H9 (cell line): ENCODE measurements around the gene LRRC37A. TPM values are rescaled to one million over a fixed set of nuclear protein-coding genes. Genes with fewer than 3 reads are reported as not detected.
"Not testable (repeated sequence)": the region's sequence is repeated elsewhere in the genome, so short reads cannot be mapped to it uniquely, and the experiment has no call there.

Experiments used
- DNase-seq: peaks from one replicate; pipeline ENCODE4 v3.0.0-alpha.2; 2017
- H2AFZ ChIP-seq: one replicate; pipeline ENCODE4 v1.6.1; 2013; ENCODE audit warnings: mild to moderate bottlenecking, low read length, control low read depth, moderate library complexity
- H2AK5ac ChIP-seq: 2 replicates; pipeline ENCODE4 v1.6.1; 2013; ENCODE audit warnings: low read length, control low read depth, mixed read lengths; ENCODE audit not compliant: insufficient read length
- H2BK120ac ChIP-seq: one replicate; pipeline ENCODE4 v1.6.1; 2013; ENCODE audit warnings: low read depth, mild to moderate bottlenecking, low read length, control low read depth, inconsistent platforms; ENCODE audit not compliant: poor library complexity, severe bottlenecking
- H2BK12ac ChIP-seq: 2 replicates; pipeline ENCODE4 v1.6.1; 2013; ENCODE audit warnings: low read length, control low read depth, mixed read lengths, low read depth; ENCODE audit not compliant: insufficient read length
- H2BK15ac ChIP-seq: 2 replicates; pipeline ENCODE4 v1.6.1; 2013; ENCODE audit warnings: low read depth, low read length, control low read depth
- H2BK20ac ChIP-seq: one replicate; pipeline ENCODE4 v1.6.1; 2013; ENCODE audit warnings: low read depth, mild to moderate bottlenecking, low read length, control low read depth, inconsistent platforms; ENCODE audit not compliant: poor library complexity, severe bottlenecking
- H2BK5ac ChIP-seq: 2 replicates; pipeline ENCODE4 v1.6.1; 2013; ENCODE audit warnings: low read length, control low read depth, mixed read lengths; ENCODE audit not compliant: insufficient read length
- H3K14ac ChIP-seq: 2 replicates; pipeline ENCODE4 v1.6.1; 2013; ENCODE audit warnings: low read length, control low read depth; ENCODE audit not compliant: insufficient read depth
- H3K18ac ChIP-seq: 2 replicates; pipeline ENCODE4 v1.6.1; 2013; ENCODE audit warnings: low read depth, mild to moderate bottlenecking, mixed read lengths, low read length, control low read depth; ENCODE audit not compliant: insufficient read length
- H3K23ac ChIP-seq: 2 replicates; pipeline ENCODE4 v1.6.1; 2013; ENCODE audit warnings: low read length, control low read depth, mixed read lengths, low read depth; ENCODE audit not compliant: insufficient read length
- H3K23me2 ChIP-seq: 2 replicates; pipeline ENCODE4 v1.6.1; 2013; ENCODE audit warnings: low read depth, mild to moderate bottlenecking, mixed read lengths, low read length, control low read depth; ENCODE audit not compliant: insufficient read length, poor library complexity, severe bottlenecking
- H3K27ac ChIP-seq: 2 replicates; pipeline ENCODE4 v1.5.1; 2013; ENCODE audit warnings: low read length, control low read depth, mixed read lengths, low read depth; ENCODE audit not compliant: insufficient read length
- H3K27me3 ChIP-seq: 2 replicates; pipeline ENCODE4 v1.6.1; 2013; ENCODE audit warnings: low read length, control low read depth, inconsistent platforms; ENCODE audit not compliant: insufficient read depth
- H3K4ac ChIP-seq: 2 replicates; pipeline ENCODE4 v1.6.1; 2013; ENCODE audit warnings: low read depth, mild to moderate bottlenecking, control low read depth, inconsistent platforms, low read length, moderate library complexity
- H3K4me1 ChIP-seq: 2 replicates; pipeline ENCODE4 v1.6.1; 2013; ENCODE audit warnings: low read length, control low read depth, inconsistent platforms; ENCODE audit not compliant: insufficient read depth
- H3K4me2 ChIP-seq: 2 replicates; pipeline ENCODE4 v1.6.1; 2013; ENCODE audit warnings: low read length, control low read depth, mixed read lengths; ENCODE audit not compliant: insufficient read length, insufficient read depth
- H3K56ac ChIP-seq: 2 replicates; pipeline ENCODE4 v1.6.1; 2013; ENCODE audit warnings: low read depth, mild to moderate bottlenecking, mixed read lengths, low read length, control low read depth; ENCODE audit not compliant: insufficient read length
- H3K79me1 ChIP-seq: 2 replicates; pipeline ENCODE4 v1.6.1; 2013; ENCODE audit warnings: low read depth, mild to moderate bottlenecking, moderate library complexity, low read length, control low read depth, inconsistent platforms; ENCODE audit not compliant: insufficient read depth, poor library complexity, severe bottlenecking
- H3K79me2 ChIP-seq: 2 replicates; pipeline ENCODE4 v1.6.1; 2013; ENCODE audit warnings: low read length, control low read depth, inconsistent platforms; ENCODE audit not compliant: insufficient read depth
- H3K9ac ChIP-seq: 2 replicates; pipeline ENCODE4 v1.6.1; 2013; ENCODE audit warnings: low read length, control low read depth, mixed read lengths; ENCODE audit not compliant: insufficient read length; ENCODE audit errors: extremely low read depth
- H3K9me3 ChIP-seq: one replicate; pipeline ENCODE4 v1.6.1; 2013; ENCODE audit warnings: low read depth, low read length, inconsistent platforms; ENCODE audit not compliant: control insufficient read depth
- H3T11ph ChIP-seq: one replicate; pipeline ENCODE4 v1.6.1; 2013; ENCODE audit warnings: mild to moderate bottlenecking, low read length, control low read depth, inconsistent platforms
- H4K20me1 ChIP-seq: one replicate; pipeline ENCODE4 v1.6.1; 2013; ENCODE audit not compliant: control insufficient read depth, insufficient read length, insufficient read depth
- H4K5ac ChIP-seq: 2 replicates; pipeline ENCODE4 v1.6.1; 2013; ENCODE audit warnings: low read depth, mild to moderate bottlenecking, mixed read lengths, low read length, control low read depth; ENCODE audit not compliant: insufficient read length
- H4K8ac ChIP-seq: replicated peaks from 2 replicates; pipeline ENCODE4 v1.6.1; 2013; ENCODE audit warnings: low read length, control low read depth, mixed read lengths, low read depth; ENCODE audit not compliant: insufficient read length
- H4K91ac ChIP-seq: 2 replicates; pipeline ENCODE4 v1.6.1; 2013; ENCODE audit warnings: low read depth, mild to moderate bottlenecking, moderate library complexity, mixed read lengths, low read length, control low read depth; ENCODE audit not compliant: insufficient read length
- H3K27ac Mint-ChIP-seq, 3 experiments: 2 replicates in 2 of 3; 3 replicates in 1 of 3; pipeline ENCODE4 v1.8.0; 2020 to 2021; ENCODE audit warnings: mixed read lengths in 3 of 3, mild to moderate bottlenecking in 1 of 3, moderate library complexity in 1 of 3
- H3K27me3 Mint-ChIP-seq: 2 replicates; pipeline ENCODE4 v1.8.0; 2021; ENCODE audit warnings: low read depth, mild to moderate bottlenecking, moderate library complexity, mixed read lengths
- H3K36me3 Mint-ChIP-seq, 3 experiments: 2 replicates in 2 of 3; 3 replicates in 1 of 3; pipeline ENCODE4 v1.8.0; 2020 to 2021; ENCODE audit warnings: low read depth in 3 of 3, mixed read lengths in 3 of 3; ENCODE audit not compliant: insufficient read depth in 1 of 3
- H3K4me1 Mint-ChIP-seq, 2 experiments: 2 replicates each; pipeline ENCODE4 v1.8.0; 2020; ENCODE audit warnings: mixed read lengths in 2 of 2
- H3K4me3 Mint-ChIP-seq, 2 experiments: 2 replicates in 1 of 2; 3 replicates in 1 of 2; pipeline ENCODE4 v1.8.0; 2020 to 2021; ENCODE audit warnings: mild to moderate bottlenecking in 2 of 2, mixed read lengths in 2 of 2, moderate library complexity in 1 of 2
- H3K9me3 Mint-ChIP-seq, 2 experiments: 2 replicates in 1 of 2; 3 replicates in 1 of 2; pipeline ENCODE4 v1.8.0; 2020; ENCODE audit warnings: mild to moderate bottlenecking in 2 of 2, mixed read lengths in 2 of 2, moderate library complexity in 1 of 2
- WGBS: extraction: QIAGEN DNeasy Blood & Tissue Kit; methylation state at CpG from one replicate; pipeline ENCODE4 v1.1.7; 2013; ENCODE audit warnings: missing lambda C conversion rate, low lambda C conversion rate, mixed read lengths; ENCODE audit not compliant: insufficient read length; ENCODE audit errors: extremely low coverage; 5-methylcytosine and 5-hydroxymethylcytosine counted together
- total RNA-seq: library from RNA; stranded (reverse); gene quantifications from 2 replicates; pipeline ENCODE4 v1.2.1, GENCODE V29; 2021

Gene LRRC37A
- total RNA-seq, 1 experiment from 2014 or later: 1.9 TPM

DNA sequence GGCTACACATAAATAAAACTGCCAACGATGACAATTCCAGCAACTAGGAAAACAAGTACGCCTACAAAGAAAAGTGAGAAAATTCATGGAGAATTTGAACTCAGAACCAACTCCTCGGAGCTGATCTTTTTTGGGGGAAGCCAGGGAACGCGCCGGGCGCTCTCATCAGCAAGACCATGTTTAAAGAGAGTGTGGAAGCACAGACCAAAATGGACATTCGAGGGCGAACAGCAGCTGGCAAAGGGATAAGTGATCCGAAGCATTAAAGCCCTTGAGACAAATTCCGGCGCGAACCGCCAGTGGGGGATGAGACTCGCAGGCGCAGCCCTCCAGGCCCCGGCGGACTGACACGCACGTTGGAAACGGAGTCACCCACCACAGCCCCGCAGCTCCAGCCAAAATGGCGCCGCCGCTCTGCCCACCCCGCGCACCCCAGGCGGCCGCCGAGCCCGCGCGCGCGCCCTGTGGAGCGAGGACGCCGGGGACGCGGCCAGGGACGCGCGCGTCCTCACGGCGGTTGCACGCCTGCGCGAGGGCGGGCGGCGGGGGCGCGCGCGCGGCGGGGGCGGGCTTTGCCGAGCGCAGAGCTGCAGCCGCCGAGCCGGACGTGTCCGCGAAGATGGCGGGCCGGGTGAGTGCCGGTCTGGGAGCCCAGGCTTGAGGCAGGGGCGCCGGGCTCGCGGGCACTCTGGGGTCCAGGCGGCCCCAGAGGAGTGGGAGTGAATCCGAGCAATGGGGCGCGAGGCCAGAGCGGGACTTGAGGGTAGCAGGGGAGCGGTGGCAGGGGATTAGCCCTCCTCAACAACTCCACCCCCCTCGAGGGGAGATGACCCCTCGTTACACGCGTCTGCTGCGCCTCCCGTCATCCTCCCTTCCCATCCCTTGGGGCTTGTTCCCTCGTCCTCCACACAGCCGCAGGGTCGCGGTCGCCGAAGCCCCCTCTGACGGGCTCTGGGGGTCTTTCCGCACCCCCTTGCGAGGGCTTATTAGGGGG lies 77.6 kb downstream of the LRRC37A start:
- H3K18ac ChIP-seq, H2BK5ac ChIP-seq, H2AFZ ChIP-seq, H2BK15ac ChIP-seq, H3K27me3 Mint-ChIP-seq, H3K9me3 ChIP-seq, H3K23ac ChIP-seq, H3K56ac ChIP-seq, H4K20me1 ChIP-seq, H3T11ph ChIP-seq, H3K27ac Mint-ChIP-seq, H4K91ac ChIP-seq, H3K23me2 ChIP-seq, H4K5ac ChIP-seq, H3K4ac ChIP-seq, H3K4me1 Mint-ChIP-seq, H3K36me3 Mint-ChIP-seq, H4K8ac ChIP-seq, H2AK5ac ChIP-seq, H3K79me2 ChIP-seq, H2BK120ac ChIP-seq, H3K14ac ChIP-seq, H3K9me3 Mint-ChIP-seq, H3K4me1 ChIP-seq, H2BK20ac ChIP-seq, H2BK12ac ChIP-seq, H3K27ac ChIP-seq, DNase-seq, H3K4me2 ChIP-seq, H3K4me3 Mint-ChIP-seq, H3K9ac ChIP-seq, H3K79me1 ChIP-seq, H3K27me3 ChIP-seq: not testable (repeated sequence)
- WGBS: no CpG with 5 or more reads among the region's 95 CpGs

DNA sequence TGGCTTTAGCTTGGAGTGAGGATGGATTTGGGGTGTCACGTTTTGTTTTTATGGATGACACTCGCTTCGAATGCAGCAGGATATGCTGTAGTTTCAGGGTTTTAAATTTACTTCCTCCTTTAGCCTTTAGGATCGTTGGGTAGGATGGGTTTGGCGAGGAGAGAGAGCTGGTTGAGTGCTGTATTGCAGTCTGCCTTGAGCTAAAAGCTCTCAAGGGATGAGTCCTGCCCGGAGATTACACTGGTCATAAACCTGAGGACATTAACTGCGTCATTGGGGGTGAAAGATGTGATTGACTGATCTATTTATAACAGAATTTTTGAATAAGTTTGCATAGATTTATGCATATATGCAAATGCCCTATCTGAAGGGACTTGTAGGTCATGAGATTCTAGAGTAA lies 78.5 kb downstream of the LRRC37A start:
- not testable (repeated sequence) for H3K14ac ChIP-seq, DNase-seq, H2AK5ac ChIP-seq, H2BK20ac ChIP-seq, H3K79me2 ChIP-seq, H4K91ac ChIP-seq, H3K27ac Mint-ChIP-seq, H2AFZ ChIP-seq, H3K9me3 Mint-ChIP-seq, H3T11ph ChIP-seq, H2BK12ac ChIP-seq, H3K4me3 Mint-ChIP-seq, H3K4me1 Mint-ChIP-seq, H3K18ac ChIP-seq, H3K4me1 ChIP-seq, H3K27me3 Mint-ChIP-seq, H3K9me3 ChIP-seq, H3K4ac ChIP-seq, H3K4me2 ChIP-seq, H3K23ac ChIP-seq, H3K36me3 Mint-ChIP-seq, H4K5ac ChIP-seq, H3K27ac ChIP-seq, H3K23me2 ChIP-seq, H4K20me1 ChIP-seq, H4K8ac ChIP-seq, H3K79me1 ChIP-seq, H3K9ac ChIP-seq, H2BK120ac ChIP-seq, H3K27me3 ChIP-seq, H3K56ac ChIP-seq, H2BK5ac ChIP-seq, H2BK15ac ChIP-seq
- WGBS: no CpG with 5 or more reads among the region's 7 CpGs
